GM23248 (cell line): Measurements from ENCODE around the gene MEF2A. TPM values are rescaled to one million over a fixed set of nuclear protein-coding genes. Genes with fewer than 3 reads are reported as not detected.
"Not testable (repeated sequence)": the region's sequence is repeated elsewhere in the genome, so short reads cannot be mapped to it uniquely, and the experiment has no call there.

Experiments used
- DNase-seq: peaks from one replicate; pipeline ENCODE4 v3.0.0-alpha.2; 2015
- H2AFZ ChIP-seq: fragments of 200-600 bp; sonication (generic); 2 replicates; pipeline ENCODE4 v1.6.1; 2016; ENCODE audit warnings: antibody characterized with exemption
- H3F3A ChIP-seq: fragments of 200-600 bp; sonication (generic); 2 replicates; pipeline ENCODE4 v1.6.1; 2016; ENCODE audit warnings: mild to moderate bottlenecking, antibody characterized with exemption, mixed run types; ENCODE audit not compliant: insufficient read depth
- H3K27ac ChIP-seq: fragments of 200-600 bp; sonication (generic); 2 replicates; pipeline ENCODE4 v1.5.1; 2016; ENCODE audit warnings: mild to moderate bottlenecking
- H3K27me3 ChIP-seq: fragments of 200-600 bp; sonication (generic); replicated peaks from 2 replicates; pipeline ENCODE4 v1.6.1; 2016; ENCODE audit warnings: mild to moderate bottlenecking; ENCODE audit not compliant: insufficient read depth
- H3K36me3 ChIP-seq: fragments of 200-600 bp; sonication (generic); 2 replicates; pipeline ENCODE4 v1.6.1; 2016; ENCODE audit warnings: low read depth, mild to moderate bottlenecking
- H3K4me1 ChIP-seq: fragments of 200-600 bp; sonication (generic); 2 replicates; pipeline ENCODE4 v1.6.1; 2016; ENCODE audit warnings: mild to moderate bottlenecking; ENCODE audit not compliant: insufficient read depth
- H3K4me2 ChIP-seq: fragments of 200-600 bp; sonication (generic); one replicate; pipeline ENCODE4 v1.6.1; 2016; ENCODE audit warnings: mild to moderate bottlenecking; ENCODE audit not compliant: unreplicated experiment
- H3K4me3 ChIP-seq: fragments of 200-600 bp; sonication (generic); 2 replicates; pipeline ENCODE4 v1.5.1; 2016; ENCODE audit warnings: mild to moderate bottlenecking
- H3K79me2 ChIP-seq: fragments of 200-600 bp; sonication (generic); 2 replicates; pipeline ENCODE4 v1.6.1; 2016; ENCODE audit warnings: mild to moderate bottlenecking; ENCODE audit not compliant: insufficient read depth
- H3K9ac ChIP-seq: fragments of 200-600 bp; sonication (generic); 2 replicates; pipeline ENCODE4 v1.6.1; 2016; ENCODE audit warnings: mild to moderate bottlenecking
- H3K9me2 ChIP-seq: fragments of 200-600 bp; sonication (generic); 2 replicates; pipeline ENCODE4 v1.6.1; 2016; ENCODE audit warnings: mixed run types, mild to moderate bottlenecking, moderate library complexity; ENCODE audit not compliant: insufficient read depth
- H3K9me3 ChIP-seq: fragments of 200-600 bp; sonication (generic); one replicate; pipeline ENCODE4 v1.6.1; 2017; ENCODE audit warnings: low read depth
- H4K20me1 ChIP-seq: fragments of 200-600 bp; sonication (generic); 2 replicates; pipeline ENCODE4 v1.6.0; 2016; ENCODE audit not compliant: insufficient read depth
- EZH2 ChIP-seq: fragments of 200-600 bp; sonication (generic); IDR thresholded peaks from 2 replicates; pipeline ENCODE4 v1.6.1; 2018; ENCODE audit warnings: antibody characterized with exemption, mild to moderate bottlenecking; ENCODE audit not compliant: insufficient read depth, poor library complexity, severe bottlenecking
- EZH2phosphoT487 ChIP-seq: fragments of 200-600 bp; sonication (generic); IDR thresholded peaks from 2 replicates; pipeline ENCODE4 v1.6.1; 2018; ENCODE audit warnings: antibody characterized with exemption, moderate library complexity, mild to moderate bottlenecking, low read depth; ENCODE audit not compliant: insufficient read depth
- WGBS, 2 experiments: methylation state at CpG; one replicate each; pipeline ENCODE4 v1.1.6; 2015 to 2017; ENCODE audit warnings: low lambda C conversion rate in 2 of 2, low coverage in 1 of 2; ENCODE audit errors: missing lambda C conversion rate in 2 of 2; 5-methylcytosine and 5-hydroxymethylcytosine counted together
- in situ Hi-C: fragments of 300-500 bp; cut with MboI; formaldehyde crosslinking; loops from 2 replicates; pipeline ENCODE4 v1.15.0; 2020
- polyA plus RNA-seq: library from polyadenylated mRNA; unstranded; fragments of >200 nt; fragmentation: Nextera tagmentation; extraction: Ambion mirVana; gene quantifications from 2 replicates; pipeline ENCODE4 v1.2.1, GENCODE V29; 2016
- total RNA-seq: library from RNA; depleted of rRNA; stranded (reverse); fragments of >200 nt; shearing (Covaris generic); gene quantifications from 2 replicates; pipeline ENCODE4 v1.2.3, GENCODE V29; 2014

The MEF2A gene
- total and polyA plus RNA-seq, 2 experiments from 2014 or later, result 24.3 to 37.8 TPM

DNA sequence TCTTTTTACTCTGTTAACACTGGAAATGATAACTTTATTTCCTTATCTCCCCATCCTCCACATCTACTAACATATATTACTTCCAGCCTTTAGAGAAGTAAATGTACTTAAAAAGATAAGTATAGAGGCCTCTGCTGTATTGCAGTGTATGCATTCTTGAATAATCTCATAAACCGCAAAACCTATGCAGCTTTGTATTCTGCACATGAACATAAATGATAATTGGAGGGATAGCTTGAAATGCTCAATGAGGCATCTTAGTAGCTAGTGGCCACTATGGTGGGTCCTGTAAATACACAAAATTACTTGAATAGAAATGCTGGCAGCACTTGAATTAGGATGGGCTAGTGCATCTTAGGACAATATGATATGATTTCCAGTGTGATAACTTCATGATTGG lies 90.4 kb downstream of the MEF2A start:
- Histone ChIP-seq H3K27ac (no peak overlapping the region), H3K36me3 (no peaks in the 10 kb centered on the region), H3K9me2 (no peaks in the 10 kb centered on the region), H3K4me3 (no peak overlapping the region), H3K4me2 (no peak overlapping the region), H3K27me3 (no peaks in the 10 kb centered on the region), H3K9ac (no peak overlapping the region), H3F3A (peaks cover 9% of the 10 kb centered on the region), H4K20me1 (no peaks in the 10 kb centered on the region), H3K79me2 (peaks cover 36% of the 10 kb centered on the region), H3K4me1 (peaks cover 12% of the 10 kb centered on the region), H2AFZ (no peak overlapping the region), H3K9me3 (no peaks in the 10 kb centered on the region)
- in situ Hi-C loops, result no loop called here
- WGBS, 2 experiments, result 94 to 96% methylated on average over 1 of the region's 1 CpG
- TF ChIP-seq EZH2, result no peak
- TF ChIP-seq EZH2phosphoT487, result no peak
- DNase-seq, result no peak

DNA sequence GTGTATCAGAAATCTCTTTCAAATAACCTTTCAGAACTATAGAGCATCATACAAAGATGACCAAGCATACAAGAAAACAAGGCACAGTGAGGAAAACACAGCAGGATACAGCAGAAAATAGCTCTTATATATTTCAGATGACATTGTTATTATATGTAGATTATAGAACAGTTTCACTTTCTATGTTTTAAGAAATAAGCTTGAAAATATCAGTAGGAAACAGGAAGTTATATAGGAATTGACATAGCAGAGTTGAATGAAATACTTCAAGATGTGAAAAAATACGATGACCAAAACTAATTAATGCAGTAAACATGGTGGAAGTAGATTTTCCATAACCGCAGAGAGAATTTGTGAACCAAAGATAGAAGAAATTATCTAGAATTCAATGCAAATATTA lies 92.2 kb downstream of the MEF2A start:
- Histone ChIP-seq H2AFZ (no peak overlapping the region), H3K9ac (no peak overlapping the region), H3K27me3 (no peaks in the 10 kb centered on the region), H3K4me2 (no peak overlapping the region), H3K27ac (no peak overlapping the region), H4K20me1 (no peaks in the 10 kb centered on the region), H3F3A (no peaks in the 10 kb centered on the region), H3K4me3 (no peak overlapping the region), H3K9me2 (no peaks in the 10 kb centered on the region), H3K9me3 (no peaks in the 10 kb centered on the region), H3K36me3 (no peaks in the 10 kb centered on the region), H3K79me2 (peaks cover 35% of the 10 kb centered on the region), H3K4me1 (peaks cover 12% of the 10 kb centered on the region)
- no peak for TF ChIP-seq EZH2phosphoT487
- no peak for TF ChIP-seq EZH2
- no peak for DNase-seq
- 97 to 98% methylated on average over 2 of the region's 2 CpGs for WGBS, 2 experiments
- in situ Hi-C loops, result no loop called here

DNA sequence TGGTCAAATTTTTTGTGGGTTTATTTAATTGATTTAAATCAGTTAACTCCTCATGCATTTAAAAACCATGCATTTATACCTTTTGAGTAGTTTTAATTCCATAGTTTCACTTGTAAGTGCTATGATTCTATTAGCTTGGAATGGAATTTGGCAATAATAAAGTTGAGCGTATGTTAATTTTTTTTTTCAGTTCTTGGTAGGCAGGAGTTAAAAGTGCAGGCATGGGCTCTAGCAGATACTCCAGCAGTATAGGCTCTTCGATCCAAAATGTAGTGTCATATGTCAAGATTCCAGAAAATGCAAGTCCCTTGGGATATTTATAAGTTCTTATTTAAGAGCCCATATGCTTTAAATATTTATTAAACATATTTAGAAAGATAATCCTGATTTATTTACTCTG lies 97.1 kb downstream of the MEF2A start:
- no peaks in the 10 kb centered on the region for H3K36me3 ChIP-seq
- DNase-seq, result peak; percentile 4
- H4K20me1 ChIP-seq, result no peaks in the 10 kb centered on the region
- peaks cover 10% of the 10 kb centered on the region; the same call in 1 of the 2 replicates for H3K4me1 ChIP-seq
- no peak overlapping the region for H3K4me3 ChIP-seq
- H3K9me2 ChIP-seq, result no peaks in the 10 kb centered on the region
- WGBS, 2 experiments, result 61 to 64% methylated on average over 2 of the region's 2 CpGs
- in situ Hi-C loops, result no loop called here
- H3F3A ChIP-seq, result no peaks in the 10 kb centered on the region
- no peaks in the 10 kb centered on the region for H3K27me3 ChIP-seq
- H3K9ac ChIP-seq, result no peak overlapping the region
- H3K79me2 ChIP-seq, result peaks cover 17% of the 10 kb centered on the region; the same call in 1 of the 2 replicates
- H3K27ac ChIP-seq, result no peak overlapping the region
- H2AFZ ChIP-seq, result no peak overlapping the region
- no peak for TF ChIP-seq EZH2phosphoT487
- TF ChIP-seq EZH2, result no peak
- H3K9me3 ChIP-seq, result no peaks in the 10 kb centered on the region
- H3K4me2 ChIP-seq, result no peak overlapping the region

DNA sequence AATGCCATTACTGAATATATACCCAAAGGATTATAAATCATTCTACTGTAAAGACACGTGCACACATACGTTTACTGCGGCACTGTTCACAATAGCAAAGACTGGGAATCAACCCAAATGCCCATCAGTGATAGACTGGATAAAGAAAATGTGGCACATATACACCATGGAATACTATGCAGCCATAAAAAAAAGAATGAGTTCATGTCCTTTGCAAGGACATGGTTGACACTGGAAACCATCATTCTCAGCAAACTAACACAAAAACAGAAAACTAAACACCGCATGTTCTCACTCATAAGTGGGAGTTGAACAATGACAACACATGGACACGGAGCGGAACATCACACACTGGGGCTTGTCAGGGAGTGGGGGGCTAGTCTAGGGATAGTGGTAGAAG lies 100.3 kb downstream of the MEF2A start:
- H2AFZ ChIP-seq, DNase-seq, H4K20me1 ChIP-seq, in situ Hi-C loops, H3K9ac ChIP-seq, H3F3A ChIP-seq, H3K27ac ChIP-seq, H3K27me3 ChIP-seq, H3K4me3 ChIP-seq, H3K9me2 ChIP-seq, H3K4me1 ChIP-seq, H3K4me2 ChIP-seq, H3K9me3 ChIP-seq, H3K36me3 ChIP-seq: not testable (repeated sequence)
- H3K79me2 ChIP-seq, result peaks cover 18% of the 10 kb centered on the region
- 98 to 99% methylated on average over 6 of the region's 6 CpGs for WGBS, 2 experiments

DNA sequence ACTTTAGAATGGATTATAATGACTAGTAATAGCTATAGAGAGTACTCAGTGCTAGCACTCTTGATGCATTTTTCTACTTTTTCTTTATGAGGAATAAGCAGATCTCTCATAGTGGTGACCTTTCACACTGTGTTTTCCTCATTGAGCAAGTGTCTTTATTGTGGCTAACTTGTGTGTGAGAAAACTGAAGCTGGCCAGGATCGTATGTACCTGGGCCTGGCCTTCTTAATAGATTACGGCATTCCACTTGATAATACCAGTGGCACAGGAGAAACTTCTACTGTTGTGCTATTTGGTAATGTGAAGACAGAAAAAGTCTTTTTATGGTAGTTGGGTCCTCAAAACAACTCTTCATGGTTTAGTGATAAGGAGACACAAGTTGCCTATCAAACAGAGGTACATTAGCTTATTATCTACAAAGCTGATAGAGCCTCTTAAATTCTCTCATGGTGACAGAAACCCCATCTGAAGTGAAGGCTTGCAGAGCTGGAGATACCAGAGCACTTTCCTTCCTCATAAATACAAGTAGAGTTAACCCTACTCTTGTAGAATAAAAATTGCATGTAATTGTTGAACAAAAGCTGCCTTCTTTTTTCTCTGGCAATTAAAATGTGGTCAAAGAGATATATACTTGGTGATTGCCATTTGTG lies 102.9 kb downstream of the MEF2A start:
- no peak overlapping the region for H3K4me3 ChIP-seq
- no peaks in the 10 kb centered on the region for H3F3A ChIP-seq
- H3K9ac ChIP-seq, result no peak overlapping the region
- no peak overlapping the region for H2AFZ ChIP-seq
- TF ChIP-seq EZH2phosphoT487 (no peak), EZH2 (no peak)
- H3K27me3 ChIP-seq, result no peaks in the 10 kb centered on the region
- no peak overlapping the region for H3K27ac ChIP-seq
- H3K36me3 ChIP-seq, result peaks cover 6% of the 10 kb centered on the region; the same call in 1 of the 2 replicates
- DNase-seq, result no peak
- no peaks in the 10 kb centered on the region for H3K4me1 ChIP-seq
- no peaks in the 10 kb centered on the region for H4K20me1 ChIP-seq
- no peak overlapping the region for H3K4me2 ChIP-seq
- in situ Hi-C loops, result no loop called here
- WGBS, 2 experiments, result 81 to 90% methylated on average over 2 of the region's 2 CpGs
- H3K79me2 ChIP-seq, result peaks cover 11% of the 10 kb centered on the region
- H3K9me2 ChIP-seq, result no peaks in the 10 kb centered on the region
- H3K9me3 ChIP-seq, result no peaks in the 10 kb centered on the region
